Colonic mucosa (tissue), 4 donors: ENCODE data around the gene CERT1. TPM values are rescaled to one million over a fixed set of nuclear protein-coding genes. Genes with fewer than 3 reads are reported as not detected.
"Not testable (repeated sequence)": the region's sequence is repeated elsewhere in the genome, so short reads cannot be mapped to it uniquely, and the experiment has no call there.

Experiments used
- DNase-seq: peaks from one replicate; pipeline ENCODE4 v3.0.0-alpha.2; 2020
- H3K27ac ChIP-seq: fragments of 200-600 bp; one replicate; pipeline ENCODE4 v1.8.0; 2021
- H3K27me3 ChIP-seq: fragments of 200-600 bp; one replicate; pipeline ENCODE4 v1.8.0; 2021
- H3K36me3 ChIP-seq: fragments of 200-600 bp; one replicate; pipeline ENCODE4 v1.8.0; 2021
- H3K4me1 ChIP-seq: fragments of 200-600 bp; one replicate; pipeline ENCODE4 v1.8.0; 2021; ENCODE audit warnings: mild to moderate bottlenecking
- H3K4me3 ChIP-seq: fragments of 200-600 bp; one replicate; pipeline ENCODE4 v1.8.0; 2021
- H3K9ac ChIP-seq, 2 donors: one replicate each; pipeline ENCODE4 v1.7.0; 2013; ENCODE audit warnings: control low read depth in 2 of 2, low read depth in 2 of 2, low read length in 2 of 2
- H3K9me3 ChIP-seq: fragments of 200-600 bp; one replicate; pipeline ENCODE4 v1.8.0; 2021
- CTCF ChIP-seq: fragments of 200-600 bp; IDR thresholded peaks from one replicate; pipeline ENCODE4 v1.8.0; 2022; ENCODE audit warnings: antibody characterized with exemption, mild to moderate bottlenecking
- intact Hi-C: fragments of 100-400 bp; cut with DNase I; formaldehyde crosslinking; loops from one replicate; pipeline ENCODE4 v1.14.1; 2022
- total RNA-seq, 2 donors: library from RNA; stranded (reverse); fragmentation: NEBNext Ultra II Directional in 1 of 2; extraction: Animal tissue kit (Norgen Biotek cat#: 25700) in 1 of 2; gene quantifications; one replicate each; pipeline ENCODE4 v1.2.1, GENCODE V29; 2021
- donor health status: healthy.
- donor health status: DM: no; HTN: no; CAD: no.
- donor health status: DM: no; HTN: no; CAD: no.

The CERT1 gene, protein sequence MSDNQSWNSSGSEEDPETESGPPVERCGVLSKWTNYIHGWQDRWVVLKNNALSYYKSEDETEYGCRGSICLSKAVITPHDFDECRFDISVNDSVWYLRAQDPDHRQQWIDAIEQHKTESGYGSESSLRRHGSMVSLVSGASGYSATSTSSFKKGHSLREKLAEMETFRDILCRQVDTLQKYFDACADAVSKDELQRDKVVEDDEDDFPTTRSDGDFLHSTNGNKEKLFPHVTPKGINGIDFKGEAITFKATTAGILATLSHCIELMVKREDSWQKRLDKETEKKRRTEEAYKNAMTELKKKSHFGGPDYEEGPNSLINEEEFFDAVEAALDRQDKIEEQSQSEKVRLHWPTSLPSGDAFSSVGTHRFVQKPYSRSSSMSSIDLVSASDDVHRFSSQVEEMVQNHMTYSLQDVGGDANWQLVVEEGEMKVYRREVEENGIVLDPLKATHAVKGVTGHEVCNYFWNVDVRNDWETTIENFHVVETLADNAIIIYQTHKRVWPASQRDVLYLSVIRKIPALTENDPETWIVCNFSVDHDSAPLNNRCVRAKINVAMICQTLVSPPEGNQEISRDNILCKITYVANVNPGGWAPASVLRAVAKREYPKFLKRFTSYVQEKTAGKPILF
- 10 to 100 TPM; 34.0 to 44.5 TPM for total RNA-seq

- Histone ChIP-seq H3K36me3 (no peaks in the 10 kb centered on the region), H3K4me1 (peaks cover 6% of the 10 kb centered on the region), H3K9me3 (no peaks in the 10 kb centered on the region), H3K27me3 (no peaks in the 10 kb centered on the region), H3K27ac (peak within 1 kb of the TSS; percentile 91), H3K9ac (peak within 1 kb of the TSS; percentile 88 to 96), H3K4me3 (peak within 1 kb of the TSS; percentile 87)
- no peak for TF ChIP-seq CTCF
- intact Hi-C loops, result no loop called here
- DNase-seq, result peak; percentile 99
These were observed at the start of gene CERT1, which contains the start of gene POLK for GRCh38 chr5:75511435-75512382. CERT1 (minus strand) TSS chr5:75511629; CDS start chr5:75511207, 422 bp downstream. POLK (plus strand) TSS chr5:75511891.

- DNase-seq, H3K9ac ChIP-seq, intact Hi-C loops, H3K36me3 ChIP-seq, H3K27me3 ChIP-seq, H3K9me3 ChIP-seq, H3K4me1 ChIP-seq, H3K27ac ChIP-seq, H3K4me3 ChIP-seq: not testable (repeated sequence)
These were observed 49.2 kb upstream of the CERT1 start for GRCh38 chr5:75560655-75561054.

GRCh38 chr5:75558981-75559632, 47.7 kb upstream of the CERT1 start:
- H3K27ac ChIP-seq, result no peak overlapping the region
- no peaks in the 10 kb centered on the region for H3K27me3 ChIP-seq
- H3K9ac ChIP-seq, result no peak overlapping the region
- no peaks in the 10 kb centered on the region for H3K4me1 ChIP-seq
- TF ChIP-seq CTCF, result no peak
- intact Hi-C loops, result no loop called here
- no peak overlapping the region for H3K4me3 ChIP-seq
- H3K9me3 ChIP-seq, result no peaks in the 10 kb centered on the region
- no peaks in the 10 kb centered on the region for H3K36me3 ChIP-seq
- DNase-seq, result no peak

GRCh38 chr5:75558221-75558620, 46.8 kb upstream of the CERT1 start:
- no peaks in the 10 kb centered on the region for H3K9me3 ChIP-seq
- DNase-seq, result no peak
- no peaks in the 10 kb centered on the region for H3K36me3 ChIP-seq
- H3K27me3 ChIP-seq, result no peaks in the 10 kb centered on the region
- TF ChIP-seq CTCF, result no peak
- H3K27ac ChIP-seq, result no peak overlapping the region
- H3K4me1 ChIP-seq, result no peaks in the 10 kb centered on the region
- no peak overlapping the region for H3K4me3 ChIP-seq
- intact Hi-C loops, result no loop called here
- H3K9ac ChIP-seq, result no peak overlapping the region

DNA sequence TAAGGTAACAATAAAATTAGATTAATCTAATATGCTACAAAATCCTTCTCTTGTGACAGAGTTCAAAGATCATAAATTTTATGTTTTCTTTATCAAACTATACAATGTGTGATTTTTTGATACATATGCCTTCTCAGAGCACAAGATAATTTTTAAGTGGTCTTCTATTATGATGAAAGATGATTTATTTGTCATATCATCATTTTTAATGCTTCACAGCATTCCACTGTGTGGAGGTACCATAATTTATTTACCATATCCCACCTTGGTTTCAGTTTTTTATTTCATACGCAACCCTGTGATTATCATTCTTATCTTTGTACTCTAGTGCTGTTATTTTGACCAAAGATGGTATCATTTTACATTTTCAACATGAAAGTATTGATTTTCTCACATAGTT, 41.9 kb upstream of the CERT1 start:
- TF ChIP-seq CTCF, result no peak
- Histone ChIP-seq H3K9ac (no peak overlapping the region), H3K27me3 (no peaks in the 10 kb centered on the region), H3K4me1 (no peaks in the 10 kb centered on the region), H3K4me3 (no peak overlapping the region), H3K9me3 (no peaks in the 10 kb centered on the region), H3K27ac (no peak overlapping the region), H3K36me3 (no peaks in the 10 kb centered on the region)
- DNase-seq, result no peak
- intact Hi-C loops, result no loop called here
